GM10266 (cell line): ENCODE results near the gene LRP6.

Experiments
- DNase-seq: peaks from one replicate; pipeline ENCODE4 v3.0.0; 2012; ENCODE audit errors: extremely low spot score
- TF ChIP-seq, protein P1 (sequence below): IDR thresholded peaks from 2 replicates; pipeline ENCODE4 v1.5.1; 2012; ENCODE audit warnings: mild to moderate bottlenecking, low read depth; ENCODE audit not compliant: control insufficient read depth, insufficient read depth; ENCODE audit errors: missing control alignments

LRP6 gene

DNA sequence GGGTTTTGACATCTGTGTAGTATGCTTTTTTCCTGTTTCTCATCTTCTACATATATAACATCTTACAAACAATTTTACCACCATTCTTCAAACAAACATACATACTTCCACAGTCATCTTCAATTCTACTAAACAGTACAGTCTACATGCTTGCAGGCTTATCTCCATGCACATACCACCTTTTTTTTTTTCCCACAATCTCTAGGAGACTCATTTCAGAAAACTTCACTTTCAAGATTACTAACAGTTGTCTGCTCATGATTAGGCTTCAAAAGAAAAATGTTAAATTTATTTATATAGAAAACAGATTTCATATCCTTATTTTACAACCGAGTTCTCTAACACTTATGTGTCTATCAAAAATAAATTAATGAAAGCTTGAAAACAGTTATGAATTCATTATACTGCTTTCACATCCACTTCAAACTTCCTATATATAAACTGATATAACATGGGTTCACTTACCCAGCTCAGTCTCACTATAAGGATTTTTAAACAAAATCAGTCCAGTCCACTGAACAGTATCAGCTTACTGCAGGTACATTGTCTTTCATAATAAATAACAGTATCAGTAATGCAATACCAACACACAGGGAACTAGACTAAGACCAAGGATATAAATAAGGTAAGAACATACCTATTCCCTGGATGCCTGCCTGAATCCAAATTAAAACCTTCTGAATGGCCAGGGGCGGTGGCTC lies 42.5 kb downstream of the LRP6 start:
- TF ChIP-seq, protein P1, sequence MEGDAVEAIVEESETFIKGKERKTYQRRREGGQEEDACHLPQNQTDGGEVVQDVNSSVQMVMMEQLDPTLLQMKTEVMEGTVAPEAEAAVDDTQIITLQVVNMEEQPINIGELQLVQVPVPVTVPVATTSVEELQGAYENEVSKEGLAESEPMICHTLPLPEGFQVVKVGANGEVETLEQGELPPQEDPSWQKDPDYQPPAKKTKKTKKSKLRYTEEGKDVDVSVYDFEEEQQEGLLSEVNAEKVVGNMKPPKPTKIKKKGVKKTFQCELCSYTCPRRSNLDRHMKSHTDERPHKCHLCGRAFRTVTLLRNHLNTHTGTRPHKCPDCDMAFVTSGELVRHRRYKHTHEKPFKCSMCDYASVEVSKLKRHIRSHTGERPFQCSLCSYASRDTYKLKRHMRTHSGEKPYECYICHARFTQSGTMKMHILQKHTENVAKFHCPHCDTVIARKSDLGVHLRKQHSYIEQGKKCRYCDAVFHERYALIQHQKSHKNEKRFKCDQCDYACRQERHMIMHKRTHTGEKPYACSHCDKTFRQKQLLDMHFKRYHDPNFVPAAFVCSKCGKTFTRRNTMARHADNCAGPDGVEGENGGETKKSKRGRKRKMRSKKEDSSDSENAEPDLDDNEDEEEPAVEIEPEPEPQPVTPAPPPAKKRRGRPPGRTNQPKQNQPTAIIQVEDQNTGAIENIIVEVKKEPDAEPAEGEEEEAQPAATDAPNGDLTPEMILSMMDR: no peak
- DNase-seq: no peak

DNA sequence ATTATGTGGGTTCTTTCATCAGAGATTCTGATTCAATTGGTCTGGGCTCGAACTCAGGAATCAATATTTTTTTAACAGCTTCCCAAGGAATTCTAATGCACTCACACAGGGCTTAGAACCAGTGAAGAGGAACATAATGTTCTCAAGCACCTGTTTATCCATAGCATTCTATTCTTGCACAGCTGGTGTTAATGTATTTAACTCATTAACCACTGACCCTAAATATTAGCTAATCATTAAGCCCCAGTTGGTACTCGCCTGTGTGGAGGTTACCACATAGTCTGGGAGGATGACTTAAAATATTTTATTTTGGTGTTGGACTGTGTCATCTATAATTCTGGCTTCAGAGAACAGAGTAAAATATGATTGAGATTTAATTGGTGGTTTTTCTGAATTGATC lies 45.3 kb downstream of the LRP6 start:
- TF ChIP-seq, protein P1: no peak
- no peak for DNase-seq

DNA sequence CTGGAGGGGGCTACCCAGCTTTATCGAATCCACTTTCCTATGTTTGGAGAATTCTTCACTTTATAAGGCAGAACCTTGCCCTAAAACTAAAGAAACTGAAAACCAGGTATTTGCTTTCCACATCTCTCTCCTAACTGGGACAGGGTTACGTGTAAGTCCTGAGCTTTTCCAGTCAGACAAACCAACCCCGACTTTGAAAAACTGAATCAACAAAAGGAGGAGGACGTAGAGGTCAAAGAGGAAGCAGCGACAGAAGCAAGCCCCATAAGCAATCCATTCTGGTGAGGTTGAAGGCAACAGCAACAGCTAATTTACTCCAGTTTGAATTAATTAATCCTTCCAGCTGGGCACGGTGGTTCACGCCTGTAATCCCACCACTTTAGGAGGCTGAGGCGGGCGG lies 47.2 kb downstream of the LRP6 start:
- DNase-seq: no peak

DNA sequence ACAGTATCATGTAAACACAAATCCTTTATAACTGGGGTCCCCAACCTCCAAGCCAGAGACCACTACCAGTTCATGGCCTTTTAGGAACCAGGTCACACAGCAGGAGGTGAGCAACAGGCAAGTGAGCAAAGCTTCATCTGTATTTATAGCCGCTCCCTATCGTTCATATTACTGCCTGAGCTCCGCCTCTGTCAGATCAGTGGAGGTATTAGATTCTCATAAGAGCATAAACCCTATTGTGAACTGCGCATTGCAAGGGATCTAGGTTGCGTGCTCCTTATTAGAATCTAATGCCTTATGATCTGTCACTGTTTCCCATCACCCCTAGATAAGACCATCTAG lies 49.9 kb downstream of the LRP6 start:
- TF ChIP-seq, protein P1: no peak
- no peak for DNase-seq

More for the DNA sequence above, 47.2 kb downstream of the LRP6 start:
- TF ChIP-seq, protein P1: no peak

DNA sequence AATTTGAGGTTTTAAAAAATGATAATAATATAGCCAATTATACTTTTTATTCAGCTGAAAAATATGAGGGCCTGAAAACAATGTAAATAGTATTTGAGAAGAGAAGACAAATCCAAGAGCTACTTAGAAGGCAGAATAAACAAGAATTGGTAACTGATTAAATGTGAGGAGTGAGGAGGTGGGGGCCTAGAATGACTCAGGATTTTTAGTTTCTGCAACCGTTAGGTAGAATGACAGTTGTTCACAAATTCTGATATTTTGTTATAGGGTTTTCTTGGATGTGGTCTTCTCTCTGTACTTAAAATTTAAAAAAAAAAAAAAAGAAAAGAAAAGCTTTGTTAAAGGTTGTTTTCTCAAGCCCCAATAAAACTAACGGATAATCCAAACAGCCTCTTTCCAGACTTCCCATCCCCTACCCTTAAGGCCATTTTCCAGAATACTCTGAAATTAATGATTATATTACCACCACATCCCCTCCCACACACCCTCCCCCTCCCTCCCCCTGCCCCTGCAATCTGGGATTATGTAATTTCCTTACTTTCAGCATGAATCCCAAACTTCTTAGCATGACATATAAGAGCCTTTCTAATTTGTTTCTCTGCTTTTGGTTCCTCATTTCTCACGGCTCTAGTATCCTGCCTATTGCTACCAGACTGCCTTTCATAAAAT lies 50.4 kb downstream of the LRP6 start:
- no peak for DNase-seq
- TF ChIP-seq, protein P1: no peak

DNA sequence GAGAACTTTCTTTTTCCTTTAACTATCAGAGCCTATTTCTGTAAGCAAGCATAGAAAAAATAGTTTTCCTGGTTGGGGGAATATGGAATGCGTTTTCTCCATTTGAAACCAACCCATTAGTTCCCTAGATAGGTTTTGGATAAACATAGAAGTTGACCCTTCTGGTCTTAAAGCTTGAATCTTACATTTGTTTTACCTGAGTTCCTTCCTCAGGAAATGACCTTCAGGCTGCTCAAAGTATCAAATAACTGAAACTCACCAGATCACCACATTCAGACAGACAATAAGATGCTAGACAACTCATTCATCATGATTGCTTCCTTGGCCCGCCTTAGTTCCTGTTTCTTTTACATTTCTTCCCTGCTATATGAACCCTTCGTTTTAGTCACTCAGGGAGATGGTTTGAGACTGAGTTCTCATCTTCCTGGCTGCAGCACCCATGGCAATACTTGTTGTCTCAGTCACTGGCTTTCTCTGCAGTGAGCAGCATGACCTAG lies 52.2 kb downstream of the LRP6 start:
- TF ChIP-seq, protein P1: no peak
- no peak for DNase-seq

DNA sequence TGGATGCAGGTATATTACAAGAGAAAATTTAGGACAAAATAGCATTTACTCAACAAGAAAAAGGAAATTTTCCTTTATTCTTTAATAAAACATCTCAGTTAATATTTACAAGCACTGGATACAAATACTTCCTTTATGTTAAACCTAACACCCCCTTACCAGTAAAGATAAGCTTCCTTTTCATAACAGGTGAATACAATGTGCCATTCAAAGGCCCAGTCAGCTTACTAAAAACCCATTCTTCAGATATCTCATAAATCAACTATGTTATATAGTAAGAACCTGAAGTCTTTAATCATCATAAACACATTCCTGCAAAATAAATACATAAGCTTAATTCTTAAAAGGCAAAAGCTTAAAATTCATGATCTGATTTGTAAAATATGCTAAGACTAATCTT lies 52.6 kb downstream of the LRP6 start:
- no peak for DNase-seq
- TF ChIP-seq, protein P1: no peak
